Activated B cell treated with CpG ODN at 0.5 μM for 24 hours (primary cell): ENCODE results near the gene INS. TPM values are rescaled to one million over a fixed set of nuclear protein-coding genes. Genes with fewer than 3 reads are reported as not detected.
A peak's percentile ranks its signal among the peaks of the same experiment; 100 is the strongest.

Experiments
- ATAC-seq: fragments of 200-7000 bp; cut with Tn5 transposase; one replicate; pipeline ENCODE4 v1.10.0; 2021; ENCODE audit warnings: low read depth, mild to moderate bottlenecking, moderate library complexity
- CTCF ChIA-PET: fragments of 350-600 bp; sonication (Branson Sonifier 250); formaldehyde crosslinking; loops from one replicate; lab custom pipeline; 2021; ENCODE audit warnings: antibody characterized with exemption; lab: Charles Lee
- POLR2A ChIA-PET: fragments of 350-600 bp; sonication (Branson Sonifier 250); formaldehyde crosslinking; loops from one replicate; lab custom pipeline; 2021; ENCODE audit warnings: antibody characterized with exemption; lab: Charles Lee
- DNase-seq: peaks from one replicate; pipeline ENCODE4 v3.0.0; 2022
- H3K27ac Mint-ChIP-seq: one replicate; pipeline ENCODE4 v1.8.0; 2020; ENCODE audit warnings: mixed read lengths
- H3K27me3 Mint-ChIP-seq: one replicate; pipeline ENCODE4 v1.8.0; 2021; ENCODE audit warnings: mixed read lengths
- H3K36me3 Mint-ChIP-seq: one replicate; pipeline ENCODE4 v1.8.0; 2021; ENCODE audit warnings: low read depth, mixed read lengths
- H3K4me1 Mint-ChIP-seq: one replicate; pipeline ENCODE4 v1.8.0; 2021; ENCODE audit warnings: mixed read lengths
- H3K4me3 Mint-ChIP-seq: one replicate; pipeline ENCODE4 v1.8.0; 2020; ENCODE audit warnings: mild to moderate bottlenecking, mixed read lengths
- H3K9me3 Mint-ChIP-seq: one replicate; pipeline ENCODE4 v1.8.0; 2020; ENCODE audit warnings: mixed read lengths
- CTCF ChIP-seq: fragments of 200-600 bp; IDR thresholded peaks from one replicate; pipeline ENCODE4 v1.8.0; 2022; ENCODE audit warnings: antibody characterized with exemption, mild to moderate bottlenecking
- intact Hi-C: fragments of 100-400 bp; cut with micrococcal nuclease; formaldehyde crosslinking; loops from one replicate; pipeline ENCODE4 v1.15.1; 2024
- total RNA-seq: library from RNA; stranded (reverse); gene quantifications from 2 replicates; pipeline ENCODE4 v1.2.3, GENCODE V29; 2022

The INS gene
- total RNA-seq, 1 donor from 2014 or later = not detected

DNA sequence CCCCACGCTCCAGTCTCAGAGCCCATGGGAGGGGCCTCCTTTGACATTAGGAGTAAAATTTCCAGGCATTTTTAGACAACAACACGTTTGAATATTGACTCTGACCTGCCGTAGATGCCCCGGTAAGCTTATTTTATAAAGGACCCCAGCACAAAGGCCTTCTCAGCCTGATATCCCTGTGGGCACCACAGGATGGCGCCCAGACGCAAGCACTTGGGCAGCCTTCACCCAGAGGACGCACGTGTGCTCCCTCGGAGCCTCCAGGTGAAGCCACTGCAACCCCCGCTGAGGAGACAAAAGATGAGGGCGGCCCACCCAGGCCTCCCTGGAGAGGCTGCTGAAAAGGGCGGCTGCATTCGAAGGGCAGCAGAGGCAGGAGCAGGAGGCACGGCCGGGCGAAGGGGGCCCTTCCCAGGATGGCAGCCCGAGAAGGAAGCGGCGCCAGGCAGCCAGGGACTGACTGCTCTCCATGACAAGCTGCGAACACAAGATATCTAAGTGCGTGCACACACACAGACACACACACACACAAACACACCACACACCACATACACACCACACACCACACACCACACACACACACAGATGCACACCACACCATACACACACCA lies 25.8 kb upstream of the INS start:
- Mint-ChIP-seq H3K4me1 (peaks cover 10% of the 10 kb centered on the region), H3K36me3 (no peaks in the 10 kb centered on the region), H3K4me3 (no peak overlapping the region), H3K27me3 (peaks cover 7% of the 10 kb centered on the region), H3K27ac (no peak overlapping the region), H3K9me3 (no peaks in the 10 kb centered on the region)
- DNase-seq = no peak
- TF ChIP-seq CTCF = no peak
- intact Hi-C loops = loop anchor here (1.0 to 2.0 kb wide), 2 partner anchors 118 to 234 kb away; no protein-coding TSS in a partner anchor
- peak; percentile 79 for ATAC-seq
- ChIA-PET POLR2A (no interaction called here), CTCF (interaction anchor here (1.1 to 2.6 kb wide), 5 partner anchors 113 to 236 kb away, joined by 4 to 17 read pairs (median 6); no protein-coding TSS in a partner anchor)

DNA sequence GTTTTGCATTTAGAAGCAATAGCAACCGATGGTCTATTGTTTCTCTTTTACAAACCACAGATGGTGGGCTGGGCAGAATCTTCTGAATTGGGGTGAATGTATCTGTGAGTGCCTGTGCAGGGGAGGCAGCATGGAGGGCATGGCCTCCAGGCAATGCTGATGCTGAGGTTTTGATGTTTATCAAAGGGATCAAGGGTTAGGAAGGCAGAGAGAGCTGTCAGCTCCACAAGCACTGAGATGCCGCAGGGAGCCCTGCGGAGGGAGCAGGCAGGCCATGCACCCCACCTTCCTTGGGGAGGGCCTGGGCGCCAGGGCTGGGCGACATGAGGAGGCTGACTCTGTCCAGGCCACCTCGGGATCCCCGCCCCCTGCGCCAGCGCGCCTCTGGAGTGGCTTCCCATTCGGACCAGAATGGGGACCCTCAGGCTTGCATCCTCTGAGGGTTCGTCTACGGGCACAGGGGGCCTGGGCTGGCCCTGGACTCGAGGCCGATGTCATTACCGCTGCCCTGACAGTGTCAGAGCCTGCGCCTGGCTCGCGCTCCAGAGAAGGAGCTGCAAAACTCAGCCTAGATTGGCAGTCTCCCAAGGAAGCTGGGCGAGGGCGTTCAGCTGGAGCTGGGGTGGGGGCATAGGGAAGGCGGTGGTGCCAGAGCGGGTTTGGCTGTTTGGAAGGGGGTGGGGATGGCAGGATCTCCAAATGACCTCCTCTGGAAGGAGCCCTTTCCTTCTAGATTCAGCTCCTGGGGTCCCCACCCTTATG lies 24.5 kb upstream of the INS start:
- Mint-ChIP-seq H3K9me3 (no peaks in the 10 kb centered on the region), H3K4me1 (no peaks in the 10 kb centered on the region), H3K36me3 (no peaks in the 10 kb centered on the region), H3K4me3 (no peak overlapping the region), H3K27ac (no peak overlapping the region), H3K27me3 (peaks cover 5% of the 10 kb centered on the region)
- CTCF ChIA-PET = interaction anchor here (1.1 to 2.6 kb wide), 3 partner anchors 120 to 237 kb away, joined by 4 to 17 read pairs (median 12); no protein-coding TSS in a partner anchor
- intact Hi-C loops = loop anchor here (1.0 to 2.0 kb wide), 2 partner anchors 119 to 235 kb away; no protein-coding TSS in a partner anchor
- TF ChIP-seq CTCF = no peak
- POLR2A ChIA-PET = no interaction called here
- DNase-seq (no peak), ATAC-seq (no peak)

DNA sequence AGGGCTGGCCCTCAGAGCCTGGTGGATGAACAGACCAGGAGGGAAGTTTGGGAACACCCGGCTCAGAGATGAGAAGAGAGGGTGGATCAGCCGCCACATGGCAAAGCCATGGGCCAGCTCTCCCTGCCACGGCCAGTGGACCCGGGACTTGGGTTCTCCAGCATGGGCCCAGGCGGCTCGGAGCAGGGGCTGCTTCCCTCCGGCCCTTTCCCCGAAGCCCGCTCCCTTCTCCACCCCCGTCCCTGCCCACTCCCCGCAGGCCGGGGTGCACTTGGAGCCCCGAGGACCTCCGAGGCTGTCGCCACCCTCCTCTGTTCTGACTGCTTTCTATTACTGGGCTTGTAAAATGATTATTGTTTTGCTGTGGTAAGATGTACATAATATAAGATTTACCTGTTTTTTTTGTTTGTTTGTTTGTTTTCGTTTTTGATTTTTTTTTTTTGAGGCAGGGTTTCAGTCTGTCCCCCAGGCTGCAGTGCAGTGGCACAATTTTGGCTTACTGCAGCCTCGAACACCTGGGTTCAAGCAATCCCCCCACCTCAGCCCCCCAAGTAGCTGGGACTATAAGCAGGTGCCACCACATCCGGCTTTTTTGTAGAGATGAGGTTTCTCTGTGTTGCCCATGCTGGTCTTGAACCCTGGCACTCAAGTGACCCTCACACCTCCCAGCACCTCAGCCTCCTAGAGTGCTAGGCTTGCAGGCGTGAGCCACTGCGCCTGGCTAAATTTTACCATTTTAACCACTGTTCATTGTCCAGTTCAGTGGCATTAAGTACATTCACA lies 21.9 kb upstream of the INS start:
- Mint-ChIP-seq H3K4me1 (no peaks in the 10 kb centered on the region), H3K9me3 (no peaks in the 10 kb centered on the region), H3K4me3 (no peak overlapping the region), H3K27me3 (peaks cover 3% of the 10 kb centered on the region), H3K27ac (no peak overlapping the region), H3K36me3 (no peaks in the 10 kb centered on the region)
- intact Hi-C loops = no loop called here
- ATAC-seq (no peak), DNase-seq (no peak)
- CTCF ChIA-PET = no interaction called here
- no peak for TF ChIP-seq CTCF
- POLR2A ChIA-PET = no interaction called here

DNA sequence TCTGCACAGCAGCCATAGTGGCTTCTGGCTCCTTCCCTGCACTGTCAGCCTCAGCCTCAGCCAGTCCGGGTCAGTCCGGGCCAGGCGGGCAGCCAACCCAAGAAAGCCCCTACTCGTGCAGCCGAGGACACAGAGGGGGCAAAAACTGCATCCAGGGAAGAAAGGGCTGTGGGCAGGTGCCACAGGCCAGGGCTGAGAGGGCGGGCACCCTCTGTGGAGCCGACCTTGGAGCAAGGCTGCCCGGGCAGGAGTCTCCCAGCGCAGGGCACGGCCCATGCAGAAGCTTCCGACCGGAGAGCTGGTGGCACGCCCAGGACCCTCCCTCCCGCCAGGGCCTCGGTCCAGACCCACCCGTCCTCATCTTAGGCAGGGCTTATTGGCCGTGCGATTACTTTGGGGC lies 21.1 kb upstream of the INS start:
- Mint-ChIP-seq H3K9me3 (no peaks in the 10 kb centered on the region), H3K36me3 (no peaks in the 10 kb centered on the region), H3K27ac (no peak overlapping the region), H3K4me3 (no peak overlapping the region), H3K4me1 (no peaks in the 10 kb centered on the region), H3K27me3 (peaks cover 3% of the 10 kb centered on the region)
- no peak for DNase-seq
- intact Hi-C loops = no loop called here
- TF ChIP-seq CTCF = no peak
- CTCF ChIA-PET = no interaction called here
- POLR2A ChIA-PET = no interaction called here
- ATAC-seq = no peak
